RWPE2 (cell line): Measurements from ENCODE around the gene GTF2IRD1.

ENCODE experiments used
- ATAC-seq: fragments of 200-7000 bp; cut with Tn5 transposase; 3 replicates; pipeline ENCODE4 v1.9.1; 2021; ENCODE audit warnings: low read depth
- DNase-seq: peaks from one replicate; pipeline ENCODE4 v3.0.0-alpha.2; 2020; ENCODE audit warnings: low spot score
- H3K27ac ChIP-seq: fragments of 450-650 bp; 2 replicates; pipeline ENCODE4 v1.5.1; 2017; ENCODE audit warnings: mild to moderate bottlenecking; ENCODE audit not compliant: poor library complexity, severe bottlenecking
- H3K27me3 ChIP-seq: fragments of 250-450 bp; sonication (Bioruptor Pico); 2 replicates; pipeline ENCODE4 v1.5.1; 2021; ENCODE audit warnings: mild to moderate bottlenecking, moderate library complexity; ENCODE audit not compliant: insufficient read depth, poor library complexity, severe bottlenecking
- H3K36me3 ChIP-seq: fragments of 250-450 bp; sonication (Bioruptor Pico); 2 replicates; pipeline ENCODE4 v1.5.1; 2020; ENCODE audit warnings: low read depth, mild to moderate bottlenecking, moderate library complexity
- H3K4me1 ChIP-seq: fragments of 250-450 bp; sonication (Bioruptor Pico); 2 replicates; pipeline ENCODE4 v1.5.1; 2021; ENCODE audit warnings: mild to moderate bottlenecking, moderate library complexity; ENCODE audit not compliant: insufficient read depth, poor library complexity, severe bottlenecking
- H3K4me3 ChIP-seq: fragments of 250-450 bp; sonication (Bioruptor Pico); 2 replicates; pipeline ENCODE4 v1.5.1; 2021; ENCODE audit warnings: mild to moderate bottlenecking, moderate library complexity; ENCODE audit not compliant: severe bottlenecking
- H3K9me3 ChIP-seq: fragments of 250-450 bp; sonication (Bioruptor Pico); 2 replicates; pipeline ENCODE4 v1.5.1; 2021; ENCODE audit warnings: mild to moderate bottlenecking, moderate library complexity; ENCODE audit not compliant: severe bottlenecking
- TF ChIP-seq, protein P1 (sequence below): fragments of 450-650 bp; IDR thresholded peaks from one replicate; pipeline ENCODE4 v1.5.1; 2017; ENCODE audit warnings: mild to moderate bottlenecking, moderate library complexity; ENCODE audit not compliant: poor library complexity, severe bottlenecking

Gene GTF2IRD1

DNA sequence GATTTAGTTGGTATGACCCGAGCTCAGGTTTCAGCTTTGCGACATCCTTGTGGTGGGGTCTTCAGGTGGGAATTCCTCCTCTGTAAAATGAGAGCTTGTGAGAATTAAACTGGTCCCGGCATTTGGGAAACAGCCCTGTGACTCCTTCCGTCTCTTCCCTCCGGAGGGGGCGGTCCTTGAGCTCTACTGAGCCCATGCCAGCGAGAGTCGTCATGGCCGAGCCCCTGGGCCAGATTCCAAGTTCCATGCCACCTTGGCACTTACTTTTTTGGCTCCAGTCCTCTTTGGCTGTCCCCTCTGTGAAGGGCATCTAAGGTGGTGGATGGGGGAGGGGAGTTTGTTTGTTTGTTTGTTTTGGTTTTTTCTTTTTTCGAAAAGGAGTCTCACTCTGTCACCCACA lies 47.6 kb downstream of the GTF2IRD1 start:
- TF ChIP-seq, protein P1, sequence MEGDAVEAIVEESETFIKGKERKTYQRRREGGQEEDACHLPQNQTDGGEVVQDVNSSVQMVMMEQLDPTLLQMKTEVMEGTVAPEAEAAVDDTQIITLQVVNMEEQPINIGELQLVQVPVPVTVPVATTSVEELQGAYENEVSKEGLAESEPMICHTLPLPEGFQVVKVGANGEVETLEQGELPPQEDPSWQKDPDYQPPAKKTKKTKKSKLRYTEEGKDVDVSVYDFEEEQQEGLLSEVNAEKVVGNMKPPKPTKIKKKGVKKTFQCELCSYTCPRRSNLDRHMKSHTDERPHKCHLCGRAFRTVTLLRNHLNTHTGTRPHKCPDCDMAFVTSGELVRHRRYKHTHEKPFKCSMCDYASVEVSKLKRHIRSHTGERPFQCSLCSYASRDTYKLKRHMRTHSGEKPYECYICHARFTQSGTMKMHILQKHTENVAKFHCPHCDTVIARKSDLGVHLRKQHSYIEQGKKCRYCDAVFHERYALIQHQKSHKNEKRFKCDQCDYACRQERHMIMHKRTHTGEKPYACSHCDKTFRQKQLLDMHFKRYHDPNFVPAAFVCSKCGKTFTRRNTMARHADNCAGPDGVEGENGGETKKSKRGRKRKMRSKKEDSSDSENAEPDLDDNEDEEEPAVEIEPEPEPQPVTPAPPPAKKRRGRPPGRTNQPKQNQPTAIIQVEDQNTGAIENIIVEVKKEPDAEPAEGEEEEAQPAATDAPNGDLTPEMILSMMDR: no peak
- no peaks in the 10 kb centered on the region for H3K9me3 ChIP-seq
- no peaks in the 10 kb centered on the region for H3K27me3 ChIP-seq
- no peak overlapping the region for H3K27ac ChIP-seq
- no peak for ATAC-seq
- H3K4me1 ChIP-seq: no peaks in the 10 kb centered on the region
- no peak for DNase-seq
- peaks cover 9% of the 10 kb centered on the region for H3K36me3 ChIP-seq
- no peak overlapping the region for H3K4me3 ChIP-seq

DNA sequence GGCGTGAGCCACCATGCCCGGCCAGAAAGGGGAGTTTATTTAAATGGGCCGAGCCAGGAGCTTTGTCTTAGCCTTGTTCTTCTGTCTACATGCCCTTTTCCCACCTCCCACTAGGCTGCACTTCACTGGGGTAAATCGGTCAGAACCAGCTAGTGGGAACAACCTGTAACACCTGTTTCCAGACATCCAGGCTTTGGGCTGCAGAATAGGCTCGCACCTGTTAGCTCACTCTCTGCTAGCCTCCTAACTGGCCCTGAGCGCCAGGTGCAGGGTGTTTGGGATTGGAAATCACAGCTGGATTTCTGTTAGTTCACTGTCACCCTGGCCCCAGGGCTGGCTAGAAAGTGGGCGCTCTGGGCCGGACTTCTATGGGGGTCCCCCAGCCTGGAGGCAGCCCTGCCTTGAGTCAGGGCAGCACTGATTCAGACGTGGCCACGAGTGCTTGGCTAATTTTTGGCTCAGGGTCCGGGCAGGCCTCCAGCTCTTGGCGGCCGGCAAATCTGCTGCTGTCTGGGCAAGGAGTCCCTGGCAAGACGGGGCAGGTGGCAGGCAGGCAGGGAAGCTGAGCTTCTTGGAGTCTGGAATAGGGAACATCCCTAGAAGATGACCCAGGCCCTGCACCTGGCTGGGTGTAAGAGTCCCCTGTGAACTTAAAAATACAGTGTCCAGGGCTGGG lies 48.6 kb downstream of the GTF2IRD1 start:
- Histone ChIP-seq H3K27ac (no peak overlapping the region), H3K9me3 (no peaks in the 10 kb centered on the region), H3K36me3 (peaks cover 4% of the 10 kb centered on the region; the same call in 1 of the 2 replicates), H3K27me3 (no peaks in the 10 kb centered on the region), H3K4me1 (no peaks in the 10 kb centered on the region), H3K4me3 (no peak overlapping the region)
- DNase-seq (no peak), ATAC-seq (no peak)
- TF ChIP-seq, protein P1: no peak

GRCh38 chr7:74503061-74503460 lies 49.4 kb downstream of the GTF2IRD1 start:
- no peak for DNase-seq
- no peak for ATAC-seq
- TF ChIP-seq, protein P1: no peak

DNA sequence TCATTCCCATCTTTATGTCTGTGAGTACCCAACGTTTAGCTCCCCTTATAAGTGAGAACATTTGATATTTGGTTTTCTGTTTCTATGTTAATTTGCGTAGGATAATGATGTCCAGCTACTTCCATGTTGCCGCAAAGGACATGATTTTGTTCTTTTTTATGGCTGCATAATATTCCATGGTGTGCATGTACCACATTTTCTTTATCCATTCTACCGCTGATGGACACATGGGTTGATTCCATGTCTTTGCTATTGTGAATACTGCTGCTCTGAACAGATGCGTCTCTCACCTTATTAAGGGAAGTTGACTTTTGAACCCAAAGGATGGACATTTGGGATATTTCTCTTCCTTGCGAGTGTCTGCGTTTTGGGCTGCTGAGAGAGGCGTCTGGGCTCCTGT lies 50.2 kb downstream of the GTF2IRD1 start:
- TF ChIP-seq, protein P1: no peak
- H3K4me1 ChIP-seq: no peaks in the 10 kb centered on the region
- no peaks in the 10 kb centered on the region for H3K27me3 ChIP-seq
- H3K36me3 ChIP-seq: peaks cover 13% of the 10 kb centered on the region
- ATAC-seq (no peak), DNase-seq (no peak)
- no peaks in the 10 kb centered on the region for H3K9me3 ChIP-seq
- H3K27ac ChIP-seq: no peak overlapping the region
- no peak overlapping the region for H3K4me3 ChIP-seq

More at GRCh38 chr7:74503061-74503460, 49.4 kb downstream of the GTF2IRD1 start:
- H3K4me3 ChIP-seq: no peak overlapping the region
- H3K4me1 ChIP-seq: no peaks in the 10 kb centered on the region
- peaks cover 6% of the 10 kb centered on the region; the same call in 1 of the 2 replicates for H3K36me3 ChIP-seq
- H3K27me3 ChIP-seq: no peaks in the 10 kb centered on the region
- no peak overlapping the region for H3K27ac ChIP-seq
- H3K9me3 ChIP-seq: no peaks in the 10 kb centered on the region
